ENCODE data around the gene SCAMP2.
A peak's percentile ranks its signal among the peaks of the same experiment; 100 is the strongest.
"Not testable (repeated sequence)": the region's sequence is repeated elsewhere in the genome, so short reads cannot be mapped to it uniquely, and the experiment has no call there.

SCAMP2 gene

GRCh38 chr15:74873036-74873755 lies at the start of gene SCAMP2:
SCAMP2 (minus strand) TSS chr15:74873365; CDS start chr15:74873255, 110 bp downstream.
- DNase-seq (ENCODE audit: low read depth), result peak; percentile 87

- no peak for DNase-seq (ENCODE audit: low read depth)
Measured at GRCh38 chr15:74920456-74920855, 47.3 kb upstream of the SCAMP2 start.

- no peak for DNase-seq (ENCODE audit: low read depth)
Measured at GRCh38 chr15:74917676-74918075, 44.5 kb upstream of the SCAMP2 start.

GRCh38 chr15:74913799-74914198 lies 40.6 kb upstream of the SCAMP2 start:
- DNase-seq (ENCODE audit: low read depth), result not testable (repeated sequence)

GRCh38 chr15:74913041-74913440 lies 39.9 kb upstream of the SCAMP2 start:
- no peak for DNase-seq (ENCODE audit: low read depth)

- no peak for DNase-seq (ENCODE audit: low read depth)
Measured at GRCh38 chr15:74908635-74909034, 35.5 kb upstream of the SCAMP2 start.

GRCh38 chr15:74907163-74907870 lies 34.2 kb upstream of the SCAMP2 start:
- DNase-seq (ENCODE audit: low read depth), result no peak

- DNase-seq (ENCODE audit: low read depth), result peak; percentile 61
Measured at GRCh38 chr15:74906450-74907162, 33.4 kb upstream of the SCAMP2 start, which contains the start of gene FAM219B. FAM219B (minus strand) TSS chr15:74906851; CDS start chr15:74906800, 51 bp downstream.

- no peak for DNase-seq (ENCODE audit: low read depth)
Measured at GRCh38 chr15:74906067-74906449, 32.9 kb upstream of the SCAMP2 start.

- DNase-seq (ENCODE audit: low read depth), result no peak
Measured at GRCh38 chr15:74904190-74904805, 31.1 kb upstream of the SCAMP2 start.

GRCh38 chr15:74903676-74904075 lies 30.5 kb upstream of the SCAMP2 start:
- DNase-seq (ENCODE audit: low read depth), result no peak

- DNase-seq (ENCODE audit: low read depth), result no peak
Measured at GRCh38 chr15:74902295-74903075, 29.3 kb upstream of the SCAMP2 start.

- DNase-seq (ENCODE audit: low read depth), result peak; percentile 17
Measured at GRCh38 chr15:74901612-74902063, 28.5 kb upstream of the SCAMP2 start.

GRCh38 chr15:74897300-74897701 lies 24.1 kb upstream of the SCAMP2 start:
- no peak for DNase-seq (ENCODE audit: low read depth)

GRCh38 chr15:74896316-74896715 lies 23.2 kb upstream of the SCAMP2 start:
- DNase-seq (ENCODE audit: low read depth), result no peak

GRCh38 chr15:74895830-74896229 lies 22.7 kb upstream of the SCAMP2 start:
- DNase-seq (ENCODE audit: low read depth), result no peak

GRCh38 chr15:74894383-74894782 lies 21.2 kb upstream of the SCAMP2 start:
- DNase-seq (ENCODE audit: low read depth), result not testable (repeated sequence)

- no peak for DNase-seq (ENCODE audit: low read depth)
Measured at GRCh38 chr15:74893627-74894026, 20.5 kb upstream of the SCAMP2 start.

- DNase-seq (ENCODE audit: low read depth), result no peak
Measured at GRCh38 chr15:74892931-74893330, 19.8 kb upstream of the SCAMP2 start.

GRCh38 chr15:74892313-74892712 lies 19.1 kb upstream of the SCAMP2 start:
- no peak for DNase-seq (ENCODE audit: low read depth)

GRCh38 chr15:74891469-74891868 lies 18.3 kb upstream of the SCAMP2 start:
- DNase-seq (ENCODE audit: low read depth), result no peak

GRCh38 chr15:74890665-74890960 lies 17.4 kb upstream of the SCAMP2 start:
- DNase-seq (ENCODE audit: low read depth), result no peak
